ENCODE results near the gene STXBP2. TPM values are rescaled to one million over a fixed set of nuclear protein-coding genes. Genes with fewer than 3 reads are reported as not detected.

STXBP2 gene
- total RNA-seq, 1 donor from 2014 or later: 61.6 TPM

- TF ChIP-seq CTCF (conservative IDR thresholded peaks at IDR 0.05): no peak
- H3K27me3 Mint-ChIP-seq: peaks cover 9% of the 10 kb centered on the region
Measured at GRCh38 chr19:7648265-7649014, 11.5 kb downstream of the STXBP2 start.

GRCh38 chr19:7650148-7650547, 13.2 kb downstream of the STXBP2 start:
- Mint-ChIP-seq H3K36me3 (no peaks in the 10 kb centered on the region), H3K4me1 (ENCODE audit: unreplicated experiment) (peaks cover 14% of the 10 kb centered on the region), H3K27me3 (peaks cover 9% of the 10 kb centered on the region), H3K9me3 (no peaks in the 10 kb centered on the region), H3K27ac (no peak overlapping the region), H3K4me3 (no peak overlapping the region)
- no peak for DNase-seq (ENCODE audit: extremely low spot score, unreplicated experiment)
- TF ChIP-seq CTCF (conservative IDR thresholded peaks at IDR 0.05): no peak

More at GRCh38 chr19:7648265-7649014, 11.5 kb downstream of the STXBP2 start:
- Mint-ChIP-seq H3K36me3 (no peaks in the 10 kb centered on the region), H3K9me3 (no peaks in the 10 kb centered on the region), H3K4me3 (no peak overlapping the region), H3K4me1 (ENCODE audit: unreplicated experiment) (peaks cover 11% of the 10 kb centered on the region), H3K27ac (no peak overlapping the region)
- DNase-seq (ENCODE audit: extremely low spot score, unreplicated experiment): no peak

GRCh38 chr19:7652061-7652641, 15.2 kb downstream of the STXBP2 start:
- peak; percentile 92 for DNase-seq (ENCODE audit: extremely low spot score, unreplicated experiment)
- Mint-ChIP-seq H3K4me3 (peak overlapping the region; percentile 79), H3K36me3 (no peaks in the 10 kb centered on the region), H3K4me1 (ENCODE audit: unreplicated experiment) (peaks cover 14% of the 10 kb centered on the region), H3K9me3 (no peaks in the 10 kb centered on the region), H3K27ac (peak overlapping the region; percentile 74), H3K27me3 (peaks cover 9% of the 10 kb centered on the region)
- peak; percentile 100 for TF ChIP-seq CTCF (conservative IDR thresholded peaks at IDR 0.05)

- no peaks in the 10 kb centered on the region for H3K36me3 Mint-ChIP-seq
- H3K27me3 Mint-ChIP-seq: peaks cover 9% of the 10 kb centered on the region
- no peak for DNase-seq (ENCODE audit: extremely low spot score, unreplicated experiment)
- peaks cover 14% of the 10 kb centered on the region for H3K4me1 Mint-ChIP-seq (ENCODE audit: unreplicated experiment)
- peak overlapping the region; percentile 23 for H3K4me3 Mint-ChIP-seq
- no peaks in the 10 kb centered on the region for H3K9me3 Mint-ChIP-seq
- TF ChIP-seq CTCF (conservative IDR thresholded peaks at IDR 0.05): no peak
- peak overlapping the region; percentile 71 for H3K27ac Mint-ChIP-seq
Measured at GRCh38 chr19:7654401-7654800, 17.5 kb downstream of the STXBP2 start.

- H3K4me3 Mint-ChIP-seq: no peak overlapping the region
- peaks cover 9% of the 10 kb centered on the region for H3K27me3 Mint-ChIP-seq
- no peaks in the 10 kb centered on the region for H3K9me3 Mint-ChIP-seq
Measured at GRCh38 chr19:7655581-7655980, 18.7 kb downstream of the STXBP2 start.

More at GRCh38 chr19:7655581-7655980, 18.7 kb downstream of the STXBP2 start:
- H3K27ac Mint-ChIP-seq: no peak overlapping the region
- H3K4me1 Mint-ChIP-seq (ENCODE audit: unreplicated experiment): peaks cover 14% of the 10 kb centered on the region
- no peaks in the 10 kb centered on the region for H3K36me3 Mint-ChIP-seq
- no peak for DNase-seq (ENCODE audit: extremely low spot score, unreplicated experiment)
- no peak for TF ChIP-seq CTCF (conservative IDR thresholded peaks at IDR 0.05)

All from type B pancreatic cell (in vitro differentiated cells).